Measurements from ENCODE around the gene CACNA1G.

GRCh38 chr17:50549256-50549941 is 11.1 kb upstream of the CACNA1G start:
- TF ChIP-seq GATA2 (IDR thresholded peaks at IDR 0.05; ENCODE audit: insufficient read depth, insufficient read length, low read depth, low read length) (no peak), CTCF (IDR thresholded peaks at IDR 0.05; ENCODE audit: extremely low read depth in 1 of 2, insufficient read depth in 1 of 2, low read depth in 1 of 2, low read length in 2 of 2) (no peak), EZH2 (IDR thresholded peaks at IDR 0.05; ENCODE audit: borderline replicate concordance, low read depth, low read length, severe bottlenecking) (no peak), MAX (IDR thresholded peaks at IDR 0.05; ENCODE audit: insufficient read depth, insufficient read length) (no peak), POLR2A (IDR thresholded peaks at IDR 0.05; ENCODE audit: low read depth, low read length) (no peak), MYC (IDR thresholded peaks at IDR 0.05; ENCODE audit: low read depth, low read length) (no peak), POLR2AphosphoS5 (IDR thresholded peaks at IDR 0.05; ENCODE audit: insufficient read depth, low read depth, low read length) (no peak)

All from endothelial cell of umbilical vein (primary cell).